ENCODE measurements around the gene C2CD2L.
"Not testable (repeated sequence)": the region's sequence is repeated elsewhere in the genome, so short reads cannot be mapped to it uniquely, and the experiment has no call there.

Gene C2CD2L

DNA sequence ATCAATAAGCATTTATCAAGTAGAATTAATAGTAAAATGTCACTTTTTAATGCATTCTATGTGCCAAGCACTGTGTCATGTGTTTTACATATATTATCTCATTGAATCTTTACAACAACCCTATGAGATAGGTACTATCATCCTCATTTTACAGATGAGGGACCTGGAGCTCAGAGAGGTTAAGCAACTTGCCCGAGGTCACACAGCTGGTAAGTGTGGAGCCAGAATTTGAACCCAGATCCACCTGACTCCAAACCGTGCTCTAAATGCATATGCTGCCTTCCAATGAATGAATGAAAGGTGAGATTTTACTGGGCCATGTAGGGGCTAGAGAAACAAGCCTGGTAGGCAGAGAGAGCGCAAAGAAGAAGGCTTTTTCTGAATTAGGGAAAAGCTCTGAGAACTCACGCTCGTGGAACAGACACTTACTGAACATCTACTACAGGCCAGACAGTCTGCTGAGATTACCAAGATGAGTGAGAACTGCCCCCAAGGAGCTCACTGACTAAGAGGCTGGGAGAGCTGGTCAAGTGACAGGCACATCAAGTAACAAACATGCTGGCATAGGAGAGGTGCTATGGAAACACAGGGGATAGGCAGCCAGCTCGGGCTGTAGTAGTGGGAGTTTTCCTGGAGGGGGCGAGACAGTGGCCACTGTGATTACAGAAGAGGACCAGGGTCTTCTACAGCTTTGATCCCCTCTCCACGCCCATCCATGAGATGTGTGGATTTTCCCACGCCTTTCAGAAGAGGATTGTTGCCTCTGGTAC is 46.1 kb downstream of the C2CD2L start:
- no peaks in the 10 kb centered on the region for H3K36me3 ChIP-seq (ENCODE audit: control insufficient read depth, insufficient read depth, low read length)
- H3K27ac ChIP-seq (ENCODE audit: low read depth, low read length): no peak overlapping the region
- no peaks in the 10 kb centered on the region for H3K9me3 ChIP-seq (ENCODE audit: control insufficient read depth, insufficient read depth, low read length)
- H3K4me3 ChIP-seq (ENCODE audit: low read depth, low read length): no peak overlapping the region
- peaks cover 30% of the 10 kb centered on the region for H3K27me3 ChIP-seq (ENCODE audit: control insufficient read depth, insufficient read depth, low read length)
- no peak overlapping the region for H3K9ac ChIP-seq (ENCODE audit: low read depth, low read length)
- peaks cover 7% of the 10 kb centered on the region for H3K4me1 ChIP-seq (ENCODE audit: control insufficient read depth, insufficient read depth, low read length)

DNA sequence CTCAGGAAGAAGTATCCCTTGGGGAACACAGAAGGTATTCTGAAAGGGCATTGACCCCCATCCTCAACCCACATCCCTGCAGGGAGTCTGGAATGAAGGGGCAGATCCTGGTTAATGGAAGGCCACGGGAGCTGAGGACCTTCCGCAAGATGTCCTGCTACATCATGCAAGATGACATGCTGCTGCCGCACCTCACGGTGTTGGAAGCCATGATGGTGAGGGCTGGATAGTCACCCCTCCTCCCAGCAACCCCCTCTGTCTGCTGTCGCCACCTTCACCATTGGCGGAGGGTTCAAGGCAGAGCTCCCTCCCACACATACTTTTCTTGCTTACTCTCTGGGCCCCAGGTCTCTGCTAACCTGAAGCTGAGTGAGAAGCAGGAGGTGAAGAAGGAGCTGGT is 47.0 kb downstream of the C2CD2L start:
- Histone ChIP-seq H3K9me3 (ENCODE audit: control insufficient read depth, insufficient read depth, low read length) (no peaks in the 10 kb centered on the region), H3K4me1 (ENCODE audit: control insufficient read depth, insufficient read depth, low read length) (peaks cover 4% of the 10 kb centered on the region), H3K4me3 (ENCODE audit: low read depth, low read length) (no peak overlapping the region), H3K9ac (ENCODE audit: low read depth, low read length) (no peak overlapping the region), H3K27ac (ENCODE audit: low read depth, low read length) (no peak overlapping the region), H3K36me3 (ENCODE audit: control insufficient read depth, insufficient read depth, low read length) (no peaks in the 10 kb centered on the region), H3K27me3 (ENCODE audit: control insufficient read depth, insufficient read depth, low read length) (peaks cover 22% of the 10 kb centered on the region)

DNA sequence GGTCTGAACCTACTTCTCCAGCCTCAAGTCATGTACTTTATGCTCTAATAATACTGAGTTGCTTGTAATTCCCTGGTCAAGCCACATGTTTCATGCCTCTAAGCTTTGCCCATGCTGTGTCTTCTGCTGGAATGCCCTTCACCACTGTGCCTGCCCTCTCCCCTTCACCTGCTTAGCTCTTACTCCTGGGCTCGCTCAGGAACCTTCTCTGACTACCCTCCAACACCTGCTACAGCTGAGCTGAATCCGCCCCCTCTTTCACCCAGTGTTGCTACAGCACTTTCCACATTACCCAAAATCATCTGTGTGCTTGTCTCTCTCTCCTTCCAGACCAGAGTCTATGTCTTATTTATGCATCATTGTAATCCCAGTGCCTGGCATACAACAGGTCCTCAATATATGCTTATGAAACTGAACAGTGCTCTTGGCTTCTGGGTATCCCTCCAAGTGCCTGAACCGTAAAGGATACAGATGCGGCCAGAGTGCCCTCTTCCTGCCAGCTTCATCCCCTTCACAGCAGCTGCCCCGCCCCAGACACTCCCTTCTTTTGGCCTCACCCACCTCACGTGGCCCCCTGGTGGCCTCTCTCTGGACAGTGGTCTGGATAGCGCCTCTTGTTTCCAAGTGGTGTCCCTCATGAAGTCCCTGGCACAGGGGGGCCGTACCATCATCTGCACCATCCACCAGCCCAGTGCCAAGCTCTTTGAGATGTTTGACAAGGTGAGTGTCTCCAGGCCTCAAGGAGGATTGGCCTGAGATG is 48.8 kb downstream of the C2CD2L start:
- no peak overlapping the region for H3K4me3 ChIP-seq (ENCODE audit: low read depth, low read length)
- H3K9ac ChIP-seq (ENCODE audit: low read depth, low read length): no peak overlapping the region
- H3K27ac ChIP-seq (ENCODE audit: low read depth, low read length): no peak overlapping the region
- no peaks in the 10 kb centered on the region for H3K36me3 ChIP-seq (ENCODE audit: control insufficient read depth, insufficient read depth, low read length)
- no peaks in the 10 kb centered on the region for H3K9me3 ChIP-seq (ENCODE audit: control insufficient read depth, insufficient read depth, low read length)
- 0 out of 2 replicates have a peak, but pooled peaks cover 3% of the 10 kb centered on the region for H3K4me1 ChIP-seq (ENCODE audit: control insufficient read depth, insufficient read depth, low read length)
- H3K27me3 ChIP-seq (ENCODE audit: control insufficient read depth, insufficient read depth, low read length): peaks cover 10% of the 10 kb centered on the region

DNA sequence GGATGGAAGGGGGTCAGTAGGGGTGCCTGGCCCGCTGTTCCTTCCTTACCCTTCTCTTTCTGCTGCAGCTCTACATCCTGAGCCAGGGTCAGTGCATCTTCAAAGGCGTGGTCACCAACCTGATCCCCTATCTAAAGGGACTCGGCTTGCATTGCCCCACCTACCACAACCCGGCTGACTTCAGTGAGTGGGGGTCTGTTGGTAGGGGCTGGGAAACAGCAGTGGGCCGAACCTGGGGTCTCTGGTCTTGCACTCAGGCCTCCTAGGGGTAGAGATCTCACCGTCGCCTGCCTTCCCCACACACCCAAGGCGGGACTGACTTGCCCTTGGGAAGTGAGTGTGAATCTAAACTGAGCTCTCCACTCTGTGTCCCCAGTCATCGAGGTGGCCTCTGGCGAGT is 49.4 kb downstream of the C2CD2L start:
- Histone ChIP-seq H3K27me3 (ENCODE audit: control insufficient read depth, insufficient read depth, low read length) (peaks cover 4% of the 10 kb centered on the region; the same call in 1 of the 2 replicates), H3K4me3 (ENCODE audit: low read depth, low read length) (no peak overlapping the region), H3K9me3 (ENCODE audit: control insufficient read depth, insufficient read depth, low read length) (no peaks in the 10 kb centered on the region), H3K27ac (ENCODE audit: low read depth, low read length) (no peak overlapping the region), H3K36me3 (ENCODE audit: control insufficient read depth, insufficient read depth, low read length) (no peaks in the 10 kb centered on the region), H3K9ac (ENCODE audit: low read depth, low read length) (no peak overlapping the region), H3K4me1 (ENCODE audit: control insufficient read depth, insufficient read depth, low read length) (0 out of 2 replicates have a peak, but pooled peaks cover 3% of the 10 kb centered on the region)

DNA sequence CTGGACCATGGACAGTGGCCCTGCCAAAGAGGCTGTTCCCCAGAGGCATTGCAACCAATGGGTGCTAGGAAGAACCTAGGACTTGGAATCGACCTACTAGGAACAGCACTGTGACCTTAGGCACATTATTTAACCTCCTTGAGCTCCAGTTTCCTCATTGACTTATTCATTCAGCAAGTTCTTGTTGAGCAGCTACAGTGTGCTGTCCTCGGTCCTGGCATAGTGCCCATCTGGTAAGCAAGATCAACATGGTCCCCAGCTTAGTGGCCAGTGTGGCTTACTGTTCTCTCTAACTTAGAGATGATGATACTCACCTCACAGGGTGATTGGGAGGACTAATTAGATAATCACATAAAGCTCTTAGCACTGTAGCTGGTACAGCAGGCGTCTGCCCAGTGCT is 49.9 kb downstream of the C2CD2L start:
- H3K9me3 ChIP-seq (ENCODE audit: control insufficient read depth, insufficient read depth, low read length): no peaks in the 10 kb centered on the region
- no peaks in the 10 kb centered on the region for H3K27me3 ChIP-seq (ENCODE audit: control insufficient read depth, insufficient read depth, low read length)
- no peaks in the 10 kb centered on the region for H3K36me3 ChIP-seq (ENCODE audit: control insufficient read depth, insufficient read depth, low read length)
- H3K4me1 ChIP-seq (ENCODE audit: control insufficient read depth, insufficient read depth, low read length): 0 out of 2 replicates have a peak, but pooled peaks cover 3% of the 10 kb centered on the region
- no peak overlapping the region for H3K27ac ChIP-seq (ENCODE audit: low read depth, low read length)
- no peak overlapping the region for H3K9ac ChIP-seq (ENCODE audit: low read depth, low read length)
- no peak overlapping the region for H3K4me3 ChIP-seq (ENCODE audit: low read depth, low read length)

DNA sequence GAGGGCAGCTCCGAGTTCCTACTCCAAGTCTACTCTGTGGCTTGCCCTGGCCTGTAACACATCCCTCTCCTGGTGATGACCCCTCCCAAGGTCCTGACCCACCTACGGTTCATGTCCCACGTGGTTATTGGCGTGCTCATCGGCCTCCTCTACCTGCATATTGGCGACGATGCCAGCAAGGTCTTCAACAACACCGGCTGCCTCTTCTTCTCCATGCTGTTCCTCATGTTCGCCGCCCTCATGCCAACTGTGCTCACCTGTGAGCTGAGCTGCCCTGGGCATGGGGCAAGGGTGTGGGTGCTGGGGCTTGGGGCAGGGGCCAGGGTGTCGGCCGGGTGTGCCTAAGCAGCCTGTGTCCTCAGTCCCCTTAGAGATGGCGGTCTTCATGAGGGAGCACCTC is 51.3 kb downstream of the C2CD2L start:
- no peak overlapping the region for H3K4me3 ChIP-seq (ENCODE audit: low read depth, low read length)
- H3K27me3 ChIP-seq (ENCODE audit: control insufficient read depth, insufficient read depth, low read length): no peaks in the 10 kb centered on the region
- H3K27ac ChIP-seq (ENCODE audit: low read depth, low read length): no peak overlapping the region
- no peaks in the 10 kb centered on the region for H3K36me3 ChIP-seq (ENCODE audit: control insufficient read depth, insufficient read depth, low read length)
- H3K9ac ChIP-seq (ENCODE audit: low read depth, low read length): no peak overlapping the region
- 0 out of 2 replicates have a peak, but pooled peaks cover 3% of the 10 kb centered on the region for H3K4me1 ChIP-seq (ENCODE audit: control insufficient read depth, insufficient read depth, low read length)
- no peaks in the 10 kb centered on the region for H3K9me3 ChIP-seq (ENCODE audit: control insufficient read depth, insufficient read depth, low read length)

DNA sequence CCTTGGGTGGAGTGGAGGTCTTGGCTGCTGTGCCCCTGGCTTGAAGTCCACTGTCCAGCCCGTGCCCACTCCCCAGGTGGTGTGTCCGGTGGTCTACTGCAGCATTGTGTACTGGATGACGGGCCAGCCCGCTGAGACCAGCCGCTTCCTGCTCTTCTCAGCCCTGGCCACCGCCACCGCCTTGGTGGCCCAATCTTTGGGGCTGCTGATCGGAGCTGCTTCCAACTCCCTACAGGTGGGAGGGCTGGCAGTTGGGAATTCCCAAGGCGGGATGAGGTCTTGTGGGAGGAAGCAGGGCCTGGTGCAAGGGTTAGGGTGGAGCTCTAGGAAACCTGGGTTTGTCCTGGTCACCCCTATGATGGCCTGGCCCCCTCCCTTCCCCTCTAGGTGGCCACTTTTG is 53.0 kb downstream of the C2CD2L start:
- no peaks in the 10 kb centered on the region for H3K27me3 ChIP-seq (ENCODE audit: control insufficient read depth, insufficient read depth, low read length)
- H3K27ac ChIP-seq (ENCODE audit: low read depth, low read length): no peak overlapping the region
- H3K9me3 ChIP-seq (ENCODE audit: control insufficient read depth, insufficient read depth, low read length): no peaks in the 10 kb centered on the region
- H3K4me3 ChIP-seq (ENCODE audit: low read depth, low read length): no peak overlapping the region
- H3K36me3 ChIP-seq (ENCODE audit: control insufficient read depth, insufficient read depth, low read length): no peaks in the 10 kb centered on the region
- H3K4me1 ChIP-seq (ENCODE audit: control insufficient read depth, insufficient read depth, low read length): 0 out of 2 replicates have a peak, but pooled peaks cover 3% of the 10 kb centered on the region
- no peak overlapping the region for H3K9ac ChIP-seq (ENCODE audit: low read depth, low read length)

DNA sequence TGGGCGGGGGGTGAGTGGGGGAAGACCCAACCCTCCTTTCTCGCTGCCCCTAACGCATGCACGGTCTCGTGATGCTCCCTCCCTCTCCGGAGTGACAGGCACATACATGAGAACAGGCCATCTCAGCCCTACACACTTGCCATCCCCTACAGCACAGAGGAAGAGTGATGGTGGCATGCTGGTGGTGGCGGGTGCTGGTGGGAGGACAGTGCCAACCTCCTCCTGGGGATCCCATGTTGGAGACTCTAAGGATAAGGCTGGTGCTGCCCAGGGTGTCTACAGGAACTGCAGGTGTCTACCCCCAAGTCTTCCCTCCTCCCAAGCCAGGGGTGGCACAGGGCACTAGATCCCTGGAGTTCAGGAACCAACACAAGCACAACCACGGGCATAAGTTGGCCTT is 54.7 kb downstream of the C2CD2L start:
- H3K9me3 ChIP-seq (ENCODE audit: control insufficient read depth, insufficient read depth, low read length): no peaks in the 10 kb centered on the region
- 0 out of 2 replicates have a peak, but pooled peaks cover 3% of the 10 kb centered on the region for H3K4me1 ChIP-seq (ENCODE audit: control insufficient read depth, insufficient read depth, low read length)
- H3K36me3 ChIP-seq (ENCODE audit: control insufficient read depth, insufficient read depth, low read length): no peaks in the 10 kb centered on the region
- H3K27ac ChIP-seq (ENCODE audit: low read depth, low read length): no peak overlapping the region
- H3K9ac ChIP-seq (ENCODE audit: low read depth, low read length): no peak overlapping the region
- H3K4me3 ChIP-seq (ENCODE audit: low read depth, low read length): no peak overlapping the region
- H3K27me3 ChIP-seq (ENCODE audit: control insufficient read depth, insufficient read depth, low read length): no peaks in the 10 kb centered on the region

DNA sequence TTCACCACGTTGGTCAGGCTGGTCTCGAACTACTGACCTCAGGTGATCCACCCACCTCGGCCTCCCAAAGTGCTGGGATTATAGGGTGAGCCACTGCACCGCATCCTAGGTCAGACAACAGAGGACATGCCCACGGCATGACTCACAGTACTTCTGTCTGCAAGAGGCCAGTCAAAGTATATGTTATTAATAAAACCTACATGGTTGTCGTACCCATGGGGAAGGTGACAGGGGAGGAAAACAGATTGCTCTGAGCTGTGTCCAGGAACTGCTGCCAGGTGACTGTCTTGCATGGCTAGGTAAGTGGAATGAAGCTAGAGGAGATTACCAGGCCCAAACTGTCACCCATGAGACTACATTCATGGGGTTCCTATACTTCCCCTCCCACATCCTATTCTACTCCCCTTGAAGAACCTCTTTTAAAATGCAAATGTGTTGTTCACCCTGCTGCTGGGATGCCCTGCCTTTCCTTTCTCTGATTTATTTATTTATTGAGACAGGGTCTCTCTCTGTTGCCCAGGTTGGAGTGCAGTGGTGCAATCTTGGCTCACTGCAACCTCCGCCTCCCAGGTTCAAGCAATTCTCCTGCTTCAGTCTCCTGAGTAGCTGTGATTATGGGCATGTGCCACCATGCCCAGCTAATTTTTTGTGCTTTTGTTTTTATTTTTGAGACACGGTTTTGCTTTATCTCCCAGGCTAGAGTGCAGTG is 59.4 kb downstream of the C2CD2L start:
- Histone ChIP-seq H3K36me3 (ENCODE audit: control insufficient read depth, insufficient read depth, low read length) (no peaks in the 10 kb centered on the region), H3K4me3 (ENCODE audit: low read depth, low read length) (no peak overlapping the region), H3K9ac (ENCODE audit: low read depth, low read length) (no peak overlapping the region), H3K27me3 (ENCODE audit: control insufficient read depth, insufficient read depth, low read length) (no peaks in the 10 kb centered on the region), H3K9me3 (ENCODE audit: control insufficient read depth, insufficient read depth, low read length) (no peaks in the 10 kb centered on the region), H3K4me1 (ENCODE audit: control insufficient read depth, insufficient read depth, low read length) (no peaks in the 10 kb centered on the region), H3K27ac (ENCODE audit: low read depth, low read length) (peak overlapping the region; percentile 1)

DNA sequence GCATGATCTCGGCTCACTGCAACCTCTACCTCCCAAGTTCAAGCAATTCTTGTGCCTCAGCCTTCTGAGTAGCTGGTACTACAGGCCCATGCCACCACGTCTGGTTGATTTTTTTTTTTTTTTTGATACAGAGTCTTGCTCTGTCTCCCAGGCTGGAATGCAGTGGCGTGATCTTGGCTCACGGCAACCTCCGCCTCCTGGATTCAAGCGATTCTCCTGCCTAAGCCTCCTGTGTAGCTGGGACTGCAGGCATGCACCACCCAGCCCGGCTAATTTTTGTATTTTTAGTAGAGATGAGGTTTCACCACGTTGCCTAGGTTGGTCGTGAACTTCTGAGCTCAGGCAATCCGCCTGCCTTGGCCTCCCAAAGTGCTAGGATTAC is 59.9 kb downstream of the C2CD2L start:
- H3K4me1 ChIP-seq (ENCODE audit: control insufficient read depth, insufficient read depth, low read length); H3K9me3 ChIP-seq (ENCODE audit: control insufficient read depth, insufficient read depth, low read length); H3K4me3 ChIP-seq (ENCODE audit: low read depth, low read length); H3K9ac ChIP-seq (ENCODE audit: low read depth, low read length); H3K27me3 ChIP-seq (ENCODE audit: control insufficient read depth, insufficient read depth, low read length); H3K27ac ChIP-seq (ENCODE audit: low read depth, low read length); H3K36me3 ChIP-seq (ENCODE audit: control insufficient read depth, insufficient read depth, low read length): not testable (repeated sequence)

DNA sequence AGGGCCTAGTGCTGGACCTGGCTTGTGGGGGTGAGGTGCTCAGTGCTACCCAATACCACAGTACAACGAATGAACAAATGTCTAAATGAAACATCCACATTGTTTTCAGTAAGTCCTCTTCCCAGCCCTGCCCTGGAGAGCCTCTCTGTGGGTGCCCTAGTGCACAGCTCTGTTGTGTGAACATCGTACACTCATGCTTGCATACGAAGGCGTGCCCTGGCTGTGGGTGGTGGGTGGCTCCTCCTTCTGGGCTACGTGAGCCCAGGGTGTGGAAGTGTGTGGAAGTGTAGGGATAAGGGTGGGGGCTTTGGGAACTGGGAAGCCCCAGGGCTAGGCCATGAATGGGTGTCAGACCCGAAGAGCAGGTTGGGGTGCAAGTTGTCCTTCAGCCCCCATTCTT is 60.8 kb downstream of the C2CD2L start:
- no peak overlapping the region for H3K4me3 ChIP-seq (ENCODE audit: low read depth, low read length)
- no peak overlapping the region for H3K9ac ChIP-seq (ENCODE audit: low read depth, low read length)
- no peaks in the 10 kb centered on the region for H3K27me3 ChIP-seq (ENCODE audit: control insufficient read depth, insufficient read depth, low read length)
- no peaks in the 10 kb centered on the region for H3K36me3 ChIP-seq (ENCODE audit: control insufficient read depth, insufficient read depth, low read length)
- H3K9me3 ChIP-seq (ENCODE audit: control insufficient read depth, insufficient read depth, low read length): no peaks in the 10 kb centered on the region
- no peaks in the 10 kb centered on the region for H3K4me1 ChIP-seq (ENCODE audit: control insufficient read depth, insufficient read depth, low read length)
- H3K27ac ChIP-seq (ENCODE audit: low read depth, low read length): no peak overlapping the region
